ENCODE data around the gene SOS2. TPM values are rescaled to one million over a fixed set of nuclear protein-coding genes. Genes with fewer than 3 reads are reported as not detected.

The SOS2 gene
- total RNA-seq, 1 experiment from 2014 or later = 9.9 TPM

GRCh38 chr14:50230701-50231474, 490 bp downstream of the SOS2 start:
- H4K20me1 ChIP-seq (ENCODE audit: low read length) = 0 out of 2 replicates have a peak, but pooled peaks cover 10% of the 10 kb centered on the region
- ATAC-seq = peak; percentile 18
- H3K36me3 ChIP-seq (ENCODE audit: low read depth, low read length) = no peaks in the 10 kb centered on the region
- H3K9me3 ChIP-seq (ENCODE audit: low read length) = no peaks in the 10 kb centered on the region
- DNase-seq = peak; percentile 70
- peak overlapping the region; percentile 93 for H3K4me3 ChIP-seq (ENCODE audit: low read length)
- peak overlapping the region; percentile 18 for H3K27ac ChIP-seq (ENCODE audit: low read length)
- TSS peak; percentile 45 for BruUV-seq (replicated peaks)
- H3K79me2 ChIP-seq (ENCODE audit: low read length) = peaks cover 50% of the 10 kb centered on the region
- no peaks in the 10 kb centered on the region for H3K9me2 ChIP-seq (replicated peaks; ENCODE audit: low read length)
- peaks cover 10% of the 10 kb centered on the region for H3F3A ChIP-seq (ENCODE audit: low read length, unreplicated experiment)
- peak overlapping the region; percentile 65 for H3K9ac ChIP-seq (ENCODE audit: low read length)
- ChIA-PET CTCF (interaction anchor here (0.6 kb wide), 1 partner anchor 28 kb away, joined by 3 read pairs; no protein-coding TSS in a partner anchor), POLR2A (ENCODE audit: unreplicated experiment) (interaction anchor here (0.6 to 0.7 kb wide), 2 partner anchors 323 to 441 kb away, joined by 3 to 4 read pairs; no protein-coding TSS in a partner anchor)
- peak overlapping the region; percentile 98 for H2AFZ ChIP-seq (ENCODE audit: low read length)
- H3K4me2 ChIP-seq (ENCODE audit: low read length) = peak overlapping the region; percentile 97
- no peak for TF ChIP-seq EZH2phosphoT487 (IDR thresholded peaks at IDR 0.05; ENCODE audit: borderline replicate concordance, low read length)
- H3K27me3 ChIP-seq (ENCODE audit: low read length) = no peaks in the 10 kb centered on the region
- peaks cover 37% of the 10 kb centered on the region for H3K4me1 ChIP-seq (ENCODE audit: insufficient read depth, low read length)
- intact Hi-C loops (cut with micrococcal nuclease) = loop anchor here (2.0 to 5.0 kb wide), 3 partner anchors 82 to 368 kb away; partner anchors contain the start of genes DMAC2L, L2HGDH and MAP4K5

- BruUV-seq (replicated peaks) = no TSS peak
- peaks cover 43% of the 10 kb centered on the region for H3K4me1 ChIP-seq (ENCODE audit: insufficient read depth, low read length)
- ChIA-PET CTCF (no interaction called here), POLR2A (ENCODE audit: unreplicated experiment) (no interaction called here)
- H2AFZ ChIP-seq (ENCODE audit: low read length) = peak overlapping the region; percentile 77
- intact Hi-C loops (cut with micrococcal nuclease) = loop anchor here (2.0 to 5.0 kb wide), 3 partner anchors 82 to 368 kb away; partner anchors contain the start of genes DMAC2L, L2HGDH and MAP4K5
- ATAC-seq = no peak
- no peaks in the 10 kb centered on the region for H3K27me3 ChIP-seq (ENCODE audit: low read length)
- H3K4me2 ChIP-seq (ENCODE audit: low read length) = peak overlapping the region; percentile 87
- peak overlapping the region; percentile 61 for H3K9ac ChIP-seq (ENCODE audit: low read length)
- H3F3A ChIP-seq (ENCODE audit: low read length, unreplicated experiment) = peaks cover 10% of the 10 kb centered on the region
- DNase-seq = no peak
- no peaks in the 10 kb centered on the region for H3K9me2 ChIP-seq (replicated peaks; ENCODE audit: low read length)
- TF ChIP-seq EZH2phosphoT487 (IDR thresholded peaks at IDR 0.05; ENCODE audit: borderline replicate concordance, low read length) = no peak
- TF ChIP-seq CTCF (conservative IDR thresholded peaks at IDR 0.05; ENCODE audit: low read depth, low read length) = no peak
- TF ChIP-seq EZH2 (IDR thresholded peaks at IDR 0.05; ENCODE audit: low read length, unreplicated experiment) = no peak
- peaks cover 50% of the 10 kb centered on the region for H3K79me2 ChIP-seq (ENCODE audit: low read length)
- H3K27ac ChIP-seq (ENCODE audit: low read length) = no peak overlapping the region
- H3K36me3 ChIP-seq (ENCODE audit: low read depth, low read length) = no peaks in the 10 kb centered on the region
- no peaks in the 10 kb centered on the region for H3K9me3 ChIP-seq (ENCODE audit: low read length)
- H3K4me3 ChIP-seq (ENCODE audit: low read length) = peak overlapping the region; percentile 93
- H4K20me1 ChIP-seq (ENCODE audit: low read length) = 0 out of 2 replicates have a peak, but pooled peaks cover 11% of the 10 kb centered on the region
Measured at GRCh38 chr14:50230401-50230700, 1.0 kb downstream of the SOS2 start.

GRCh38 chr14:50229681-50230080, 1.7 kb downstream of the SOS2 start:
- no peak for DNase-seq
- TF ChIP-seq EZH2 (IDR thresholded peaks at IDR 0.05; ENCODE audit: low read length, unreplicated experiment) (no peak), CTCF (conservative IDR thresholded peaks at IDR 0.05; ENCODE audit: low read depth, low read length) (no peak), EZH2phosphoT487 (IDR thresholded peaks at IDR 0.05; ENCODE audit: borderline replicate concordance, low read length) (no peak)
- Histone ChIP-seq H3F3A (ENCODE audit: low read length, unreplicated experiment) (peaks cover 10% of the 10 kb centered on the region), H3K27me3 (ENCODE audit: low read length) (no peaks in the 10 kb centered on the region), H4K20me1 (ENCODE audit: low read length) (0 out of 2 replicates have a peak, but pooled peaks cover 11% of the 10 kb centered on the region), H3K4me3 (ENCODE audit: low read length) (peak overlapping the region; percentile 93), H3K36me3 (ENCODE audit: low read depth, low read length) (no peaks in the 10 kb centered on the region), H3K27ac (ENCODE audit: low read length) (no peak overlapping the region), H2AFZ (ENCODE audit: low read length) (0 out of 2 replicates have a peak overlapping the region, but pooled peaks have one; percentile 6), H3K9me3 (ENCODE audit: low read length) (no peaks in the 10 kb centered on the region), H3K9me2 (replicated peaks; ENCODE audit: low read length) (no peaks in the 10 kb centered on the region), H3K79me2 (ENCODE audit: low read length) (peaks cover 54% of the 10 kb centered on the region), H3K9ac (ENCODE audit: low read length) (no peak overlapping the region), H3K4me1 (ENCODE audit: insufficient read depth, low read length) (peaks cover 46% of the 10 kb centered on the region), H3K4me2 (ENCODE audit: low read length) (peak overlapping the region; percentile 87)
- ChIA-PET POLR2A (ENCODE audit: unreplicated experiment) (no interaction called here), CTCF (no interaction called here)
- no peak for ATAC-seq
- BruUV-seq (replicated peaks) = no TSS peak
- intact Hi-C loops (cut with micrococcal nuclease) = loop anchor here (2.0 to 5.0 kb wide), 3 partner anchors 83 to 367 kb away; partner anchors contain the start of genes DMAC2L, L2HGDH and MAP4K5

Data from PC-3 (cell line).